MM.1S (cell line): ENCODE results near the gene TSPAN7.

Experiments used
- DNase-seq: peaks from one replicate; pipeline ENCODE4 v3.0.0-alpha.2; 2015
- H2AFZ ChIP-seq: fragments of 300-600 bp; sonication (generic); 2 replicates; pipeline ENCODE4 v1.6.0; 2016; ENCODE audit warnings: antibody characterized with exemption, low read length
- H3F3A ChIP-seq: fragments of 300-600 bp; sonication (generic); 2 replicates; pipeline ENCODE4 v1.6.1; 2016; ENCODE audit warnings: mild to moderate bottlenecking, antibody characterized with exemption, low read length, moderate library complexity, mixed read lengths; ENCODE audit not compliant: insufficient read depth
- H3K27ac ChIP-seq: fragments of 300-600 bp; sonication (generic); 2 replicates; pipeline ENCODE4 v1.5.1; 2016; ENCODE audit warnings: mild to moderate bottlenecking, low read length
- H3K27me3 ChIP-seq: fragments of 300-600 bp; sonication (generic); replicated peaks from 2 replicates; pipeline ENCODE4 v1.6.0; 2016; ENCODE audit warnings: low read length; ENCODE audit not compliant: insufficient read depth
- H3K36me3 ChIP-seq: fragments of 300-600 bp; sonication (generic); replicated peaks from 2 replicates; pipeline ENCODE4 v1.6.1; 2016; ENCODE audit warnings: mild to moderate bottlenecking, low read length, mixed read lengths; ENCODE audit not compliant: insufficient read depth
- H3K4me1 ChIP-seq: fragments of 300-600 bp; sonication (generic); 2 replicates; pipeline ENCODE4 v1.6.1; 2016; ENCODE audit warnings: low read length, mixed read lengths
- H3K4me2 ChIP-seq: fragments of 300-600 bp; sonication (generic); 2 replicates; pipeline ENCODE4 v1.6.0; 2016; ENCODE audit warnings: low read depth, low read length
- H3K4me3 ChIP-seq: fragments of 300-600 bp; sonication (generic); 2 replicates; pipeline ENCODE4 v1.5.1; 2016; ENCODE audit warnings: low read length, mixed read lengths
- H3K79me2 ChIP-seq: fragments of 300-600 bp; sonication (generic); 2 replicates; pipeline ENCODE4 v1.6.1; 2016; ENCODE audit warnings: mixed run types, low read length, mixed read lengths
- H3K9ac ChIP-seq: fragments of 300-600 bp; sonication (generic); 2 replicates; pipeline ENCODE4 v1.6.1; 2016; ENCODE audit warnings: low read length, mixed read lengths
- H3K9me2 ChIP-seq: fragments of 300-600 bp; sonication (generic); replicated peaks from 2 replicates; pipeline ENCODE4 v1.6.1; 2016; ENCODE audit warnings: mild to moderate bottlenecking, low read length, mixed read lengths; ENCODE audit not compliant: insufficient read depth
- H3K9me3 ChIP-seq: fragments of 300-600 bp; sonication (generic); replicated peaks from 2 replicates; pipeline ENCODE4 v1.6.1; 2016; ENCODE audit warnings: mild to moderate bottlenecking, low read length, mixed read lengths; ENCODE audit not compliant: insufficient read depth
- H4K20me1 ChIP-seq: fragments of 300-600 bp; sonication (generic); 2 replicates; pipeline ENCODE4 v1.6.1; 2016; ENCODE audit warnings: mild to moderate bottlenecking, low read length, moderate library complexity, mixed read lengths; ENCODE audit not compliant: insufficient read depth
- EZH2 ChIP-seq: fragments of 300-600 bp; sonication (generic); optimal IDR thresholded peaks from 2 replicates; pipeline ENCODE3; 2017; ENCODE audit warnings: low read depth, mild to moderate bottlenecking, antibody characterized with exemption, low read length, mixed read lengths
- EZH2phosphoT487 ChIP-seq: fragments of 300-600 bp; sonication (generic); IDR thresholded peaks from 2 replicates; pipeline ENCODE4 v1.6.1; 2018; ENCODE audit warnings: antibody characterized with exemption, low read length
- TF ChIP-seq, protein P1 (sequence below): fragments of 300-600 bp; sonication (generic); IDR thresholded peaks from 2 replicates; pipeline ENCODE4 v1.5.1; 2016; ENCODE audit warnings: antibody characterized with exemption, low read length, mixed read lengths

TSPAN7 gene

DNA sequence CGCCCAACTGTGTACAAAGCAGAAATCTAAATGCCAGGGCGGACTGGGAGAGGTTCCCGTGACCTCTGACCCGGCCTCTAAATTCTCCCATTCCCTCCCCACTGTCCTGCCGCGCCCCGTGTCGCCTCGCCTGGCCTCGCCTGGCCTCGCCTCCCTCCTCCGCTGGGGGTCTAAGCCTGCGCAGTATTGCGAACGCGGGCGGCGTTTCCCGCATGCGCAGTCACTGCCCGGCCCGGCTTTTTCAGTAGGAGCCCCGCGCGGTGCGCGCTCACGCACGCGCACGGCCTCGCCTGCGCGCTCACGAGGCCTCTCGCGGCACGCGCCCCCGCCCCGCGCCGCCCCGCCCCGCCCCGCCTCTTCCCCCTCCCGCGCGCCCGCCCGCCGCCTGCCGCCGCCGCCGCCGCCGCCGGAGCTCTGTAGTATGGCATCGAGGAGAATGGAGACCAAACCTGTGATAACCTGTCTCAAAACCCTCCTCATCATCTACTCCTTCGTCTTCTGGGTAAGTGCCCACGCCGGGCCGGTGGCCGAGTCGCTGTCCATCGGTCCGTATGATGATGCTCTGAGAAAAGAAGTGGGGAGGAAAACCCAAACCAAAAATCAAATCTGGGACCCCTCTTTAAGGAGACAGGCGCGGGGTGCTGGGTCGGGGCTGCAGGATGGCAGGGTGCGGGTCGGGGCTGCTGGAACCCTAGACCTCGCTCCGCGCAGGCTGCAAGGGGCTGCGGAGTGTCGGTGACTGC lies at the start of gene TSPAN7:
Gene TSPAN7, plus strand, starts transcription at position 417 of the 743 bp plus-strand sequence. Its CDS starts 5 bp downstream, at position 422.
- H3K4me3 ChIP-seq, result peak within 1 kb of the TSS; percentile 74
- H3K9ac ChIP-seq, result peak within 1 kb of the TSS; percentile 47; the same call in 1 of the 2 replicates
- no peaks in the 10 kb centered on the region for H3F3A ChIP-seq
- no peak within 1 kb of the TSS for H3K27ac ChIP-seq
- 0 out of 2 replicates have a peak, but pooled peaks cover 8% of the 10 kb centered on the region for H3K79me2 ChIP-seq
- H3K4me1 ChIP-seq, result no peaks in the 10 kb centered on the region
- no peaks in the 10 kb centered on the region for H3K36me3 ChIP-seq
- H3K4me2 ChIP-seq, result peak within 1 kb of the TSS; percentile 73
- DNase-seq, result peak; percentile 84
- TF ChIP-seq EZH2, result no peak
- TF ChIP-seq, protein P1, sequence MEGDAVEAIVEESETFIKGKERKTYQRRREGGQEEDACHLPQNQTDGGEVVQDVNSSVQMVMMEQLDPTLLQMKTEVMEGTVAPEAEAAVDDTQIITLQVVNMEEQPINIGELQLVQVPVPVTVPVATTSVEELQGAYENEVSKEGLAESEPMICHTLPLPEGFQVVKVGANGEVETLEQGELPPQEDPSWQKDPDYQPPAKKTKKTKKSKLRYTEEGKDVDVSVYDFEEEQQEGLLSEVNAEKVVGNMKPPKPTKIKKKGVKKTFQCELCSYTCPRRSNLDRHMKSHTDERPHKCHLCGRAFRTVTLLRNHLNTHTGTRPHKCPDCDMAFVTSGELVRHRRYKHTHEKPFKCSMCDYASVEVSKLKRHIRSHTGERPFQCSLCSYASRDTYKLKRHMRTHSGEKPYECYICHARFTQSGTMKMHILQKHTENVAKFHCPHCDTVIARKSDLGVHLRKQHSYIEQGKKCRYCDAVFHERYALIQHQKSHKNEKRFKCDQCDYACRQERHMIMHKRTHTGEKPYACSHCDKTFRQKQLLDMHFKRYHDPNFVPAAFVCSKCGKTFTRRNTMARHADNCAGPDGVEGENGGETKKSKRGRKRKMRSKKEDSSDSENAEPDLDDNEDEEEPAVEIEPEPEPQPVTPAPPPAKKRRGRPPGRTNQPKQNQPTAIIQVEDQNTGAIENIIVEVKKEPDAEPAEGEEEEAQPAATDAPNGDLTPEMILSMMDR, result no peak
- no peak for TF ChIP-seq EZH2phosphoT487
- no peaks in the 10 kb centered on the region for H3K27me3 ChIP-seq
- H3K9me2 ChIP-seq, result no peaks in the 10 kb centered on the region
- no peaks in the 10 kb centered on the region for H4K20me1 ChIP-seq
- H3K9me3 ChIP-seq, result no peaks in the 10 kb centered on the region
- H2AFZ ChIP-seq, result peak within 1 kb of the TSS; percentile 78

DNA sequence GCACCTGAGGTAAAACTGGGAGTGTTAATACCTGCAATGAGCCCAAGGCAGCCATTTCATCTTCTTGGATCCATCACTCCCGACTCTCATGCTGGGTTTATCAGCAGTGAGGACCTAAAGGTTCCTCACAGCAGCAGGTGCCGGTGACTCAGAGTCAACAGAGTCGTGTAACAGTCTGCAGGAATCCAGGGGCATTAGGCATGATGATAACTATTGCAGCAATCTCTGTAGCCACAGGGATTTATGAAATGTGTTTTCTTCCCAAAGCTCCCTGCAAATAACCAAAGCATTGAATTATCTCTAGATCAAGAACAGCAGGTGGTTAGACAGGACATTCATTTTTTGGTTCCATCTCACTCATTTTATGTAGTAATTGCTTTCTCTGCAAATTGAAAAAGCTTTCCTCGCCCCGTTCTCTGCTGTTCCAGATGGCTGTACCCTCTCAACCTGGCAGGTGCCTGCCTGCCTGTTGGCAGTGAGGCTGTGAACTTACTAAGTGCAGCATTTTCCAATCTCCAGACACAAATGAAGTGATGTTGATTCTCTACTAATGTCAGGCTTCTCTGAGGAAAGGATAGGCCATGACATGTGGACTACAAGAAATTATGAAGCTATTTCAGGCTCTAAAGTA lies 48.1 kb upstream of the TSPAN7 start:
- no peak overlapping the region for H3K4me2 ChIP-seq
- no peak for DNase-seq
- H3K27me3 ChIP-seq, result no peaks in the 10 kb centered on the region
- H3K4me1 ChIP-seq, result no peaks in the 10 kb centered on the region
- no peak overlapping the region for H3K4me3 ChIP-seq
- no peaks in the 10 kb centered on the region for H3F3A ChIP-seq
- no peaks in the 10 kb centered on the region for H4K20me1 ChIP-seq
- H3K9ac ChIP-seq, result no peak overlapping the region
- no peaks in the 10 kb centered on the region for H3K9me2 ChIP-seq
- H2AFZ ChIP-seq, result no peak overlapping the region
- no peaks in the 10 kb centered on the region for H3K36me3 ChIP-seq
- TF ChIP-seq, protein P1, result no peak
- TF ChIP-seq EZH2phosphoT487, result no peak
- no peaks in the 10 kb centered on the region for H3K9me3 ChIP-seq
- H3K27ac ChIP-seq, result no peak overlapping the region
- H3K79me2 ChIP-seq, result no peaks in the 10 kb centered on the region

GRCh38 chrX:38514016-38514854 lies 47.1 kb upstream of the TSPAN7 start:
- Histone ChIP-seq H3K4me2 (no peak overlapping the region), H3K4me3 (no peak overlapping the region)

More at GRCh38 chrX:38514016-38514854, 47.1 kb upstream of the TSPAN7 start:
- Histone ChIP-seq H4K20me1 (no peaks in the 10 kb centered on the region), H3F3A (no peaks in the 10 kb centered on the region), H3K36me3 (no peaks in the 10 kb centered on the region), H3K9me2 (no peaks in the 10 kb centered on the region), H3K79me2 (no peaks in the 10 kb centered on the region), H2AFZ (no peak overlapping the region), H3K27me3 (no peaks in the 10 kb centered on the region), H3K27ac (no peak overlapping the region), H3K9me3 (no peaks in the 10 kb centered on the region), H3K9ac (no peak overlapping the region), H3K4me1 (no peaks in the 10 kb centered on the region)
- TF ChIP-seq EZH2 (no peak), EZH2phosphoT487 (no peak)
- TF ChIP-seq, protein P1, result no peak
- DNase-seq, result no peak
